Adrenal gland (tissue), 5 donors: ENCODE measurements around the gene CRYBG1.

Source experiments
- POLR2A ChIP-seq, 2 donors: fragments of 450-650 bp; IDR thresholded peaks; one replicate each; pipeline ENCODE4 v1.6.1; 2017; ENCODE audit warnings: antibody characterized with exemption in 2 of 2, mild to moderate bottlenecking in 2 of 2, moderate library complexity in 1 of 2
- TF ChIP-seq, protein P1 (sequence below), 6 experiments: fragments of 450-650 bp in 4 of 6; fragments of 200-600 bp in 2 of 6; sonication (generic) in 1 of 6; IDR thresholded peaks; 1 replicate in 5 of 6; 2 replicates in 1 of 6; pipeline versions ENCODE4 v1.5.1 to v1.8.0; 2016 to 2021; ENCODE audit warnings: antibody characterized with exemption in 6 of 6, mild to moderate bottlenecking in 2 of 6, moderate library complexity in 1 of 6
- donor health status: DM: no; HTN: no; CAD: no.

DNA sequence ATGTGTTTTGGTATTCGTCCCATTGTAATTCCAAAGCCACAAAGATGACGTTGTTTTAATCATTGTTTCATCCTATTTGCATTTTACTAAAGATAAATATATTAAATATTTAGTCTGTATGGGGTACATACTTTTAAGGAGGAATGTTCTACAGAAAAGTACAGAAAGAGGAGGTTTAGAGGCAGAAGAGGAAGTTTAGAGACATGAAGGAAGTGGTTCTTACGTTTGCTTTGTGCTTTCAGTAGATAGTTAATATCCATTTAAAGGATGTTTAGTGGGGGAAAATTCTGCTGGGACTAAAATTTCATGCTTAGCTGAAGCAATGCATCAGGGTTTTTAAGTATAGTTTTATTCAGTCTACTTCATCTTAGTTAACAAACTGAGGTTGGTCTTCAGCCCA, 116.6 kb downstream of the CRYBG1 start:
- TF ChIP-seq, protein P1, sequence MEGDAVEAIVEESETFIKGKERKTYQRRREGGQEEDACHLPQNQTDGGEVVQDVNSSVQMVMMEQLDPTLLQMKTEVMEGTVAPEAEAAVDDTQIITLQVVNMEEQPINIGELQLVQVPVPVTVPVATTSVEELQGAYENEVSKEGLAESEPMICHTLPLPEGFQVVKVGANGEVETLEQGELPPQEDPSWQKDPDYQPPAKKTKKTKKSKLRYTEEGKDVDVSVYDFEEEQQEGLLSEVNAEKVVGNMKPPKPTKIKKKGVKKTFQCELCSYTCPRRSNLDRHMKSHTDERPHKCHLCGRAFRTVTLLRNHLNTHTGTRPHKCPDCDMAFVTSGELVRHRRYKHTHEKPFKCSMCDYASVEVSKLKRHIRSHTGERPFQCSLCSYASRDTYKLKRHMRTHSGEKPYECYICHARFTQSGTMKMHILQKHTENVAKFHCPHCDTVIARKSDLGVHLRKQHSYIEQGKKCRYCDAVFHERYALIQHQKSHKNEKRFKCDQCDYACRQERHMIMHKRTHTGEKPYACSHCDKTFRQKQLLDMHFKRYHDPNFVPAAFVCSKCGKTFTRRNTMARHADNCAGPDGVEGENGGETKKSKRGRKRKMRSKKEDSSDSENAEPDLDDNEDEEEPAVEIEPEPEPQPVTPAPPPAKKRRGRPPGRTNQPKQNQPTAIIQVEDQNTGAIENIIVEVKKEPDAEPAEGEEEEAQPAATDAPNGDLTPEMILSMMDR (IDR thresholded peaks at IDR 0.05) = no peak
- no peak for TF ChIP-seq POLR2A (IDR thresholded peaks at IDR 0.05)
